Middle frontal gyrus (tissue), 1 donor: ENCODE measurements around the gene GIT2.
"Not testable (repeated sequence)": the region's sequence is repeated elsewhere in the genome, so short reads cannot be mapped to it uniquely, and the experiment has no call there.

Experiments used
- DNase-seq: peaks from one replicate; pipeline ENCODE4 v3.0.0-alpha.2; 2015; ENCODE audit warnings: low spot score; ENCODE audit errors: extremely low spot score

Gene GIT2

GRCh38 chr12:109923481-109924245, 72.5 kb downstream of the GIT2 start:
- no peak for DNase-seq

GRCh38 chr12:109923038-109923437, 73.1 kb downstream of the GIT2 start:
- no peak for DNase-seq

GRCh38 chr12:109921982-109922381, 74.2 kb downstream of the GIT2 start:
- DNase-seq = no peak

- no peak for DNase-seq
Observed at GRCh38 chr12:109920261-109920780, 75.8 kb downstream of the GIT2 start.

GRCh38 chr12:109919456-109919855, 76.7 kb downstream of the GIT2 start:
- no peak for DNase-seq

GRCh38 chr12:109916045-109916444, 80.1 kb downstream of the GIT2 start:
- DNase-seq = no peak

GRCh38 chr12:109915171-109916040, 80.8 kb downstream of the GIT2 start:
- no peak for DNase-seq

GRCh38 chr12:109914461-109914860, 81.7 kb downstream of the GIT2 start:
- DNase-seq = no peak

GRCh38 chr12:109912855-109913321, 83.3 kb downstream of the GIT2 start:
- DNase-seq = no peak

- no peak for DNase-seq
Observed at GRCh38 chr12:109910969-109911348, 85.2 kb downstream of the GIT2 start.

- no peak for DNase-seq
Observed at GRCh38 chr12:109910254-109910968, 85.8 kb downstream of the GIT2 start.

GRCh38 chr12:109905301-109905700, 90.9 kb downstream of the GIT2 start:
- DNase-seq = no peak

- no peak for DNase-seq
Observed at GRCh38 chr12:109902891-109903418, 93.2 kb downstream of the GIT2 start.

- no peak for DNase-seq
Observed at GRCh38 chr12:109900752-109901580, 95.2 kb downstream of the GIT2 start.

GRCh38 chr12:109899783-109900751, 96.1 kb downstream of the GIT2 start, which contains the start of gene TCHP:
Gene TCHP (plus strand): TSS chr12:109900274. CDS start chr12:109903027, 2,753 bp downstream.
- DNase-seq = peak; percentile 84

GRCh38 chr12:109899345-109899744, 96.8 kb downstream of the GIT2 start:
- DNase-seq = not testable (repeated sequence)

GRCh38 chr12:109897029-109897428, 99.1 kb downstream of the GIT2 start:
- no peak for DNase-seq

GRCh38 chr12:109896188-109896587, 100.0 kb downstream of the GIT2 start:
- DNase-seq = no peak

GRCh38 chr12:109894939-109895338, 101.2 kb downstream of the GIT2 start:
- DNase-seq = no peak
